ENCODE results near the gene INPP5J. TPM values are rescaled to one million over a fixed set of nuclear protein-coding genes. Genes with fewer than 3 reads are reported as not detected.
"Not testable (repeated sequence)": the region's sequence is repeated elsewhere in the genome, so short reads cannot be mapped to it uniquely, and the experiment has no call there.

The INPP5J gene, protein sequence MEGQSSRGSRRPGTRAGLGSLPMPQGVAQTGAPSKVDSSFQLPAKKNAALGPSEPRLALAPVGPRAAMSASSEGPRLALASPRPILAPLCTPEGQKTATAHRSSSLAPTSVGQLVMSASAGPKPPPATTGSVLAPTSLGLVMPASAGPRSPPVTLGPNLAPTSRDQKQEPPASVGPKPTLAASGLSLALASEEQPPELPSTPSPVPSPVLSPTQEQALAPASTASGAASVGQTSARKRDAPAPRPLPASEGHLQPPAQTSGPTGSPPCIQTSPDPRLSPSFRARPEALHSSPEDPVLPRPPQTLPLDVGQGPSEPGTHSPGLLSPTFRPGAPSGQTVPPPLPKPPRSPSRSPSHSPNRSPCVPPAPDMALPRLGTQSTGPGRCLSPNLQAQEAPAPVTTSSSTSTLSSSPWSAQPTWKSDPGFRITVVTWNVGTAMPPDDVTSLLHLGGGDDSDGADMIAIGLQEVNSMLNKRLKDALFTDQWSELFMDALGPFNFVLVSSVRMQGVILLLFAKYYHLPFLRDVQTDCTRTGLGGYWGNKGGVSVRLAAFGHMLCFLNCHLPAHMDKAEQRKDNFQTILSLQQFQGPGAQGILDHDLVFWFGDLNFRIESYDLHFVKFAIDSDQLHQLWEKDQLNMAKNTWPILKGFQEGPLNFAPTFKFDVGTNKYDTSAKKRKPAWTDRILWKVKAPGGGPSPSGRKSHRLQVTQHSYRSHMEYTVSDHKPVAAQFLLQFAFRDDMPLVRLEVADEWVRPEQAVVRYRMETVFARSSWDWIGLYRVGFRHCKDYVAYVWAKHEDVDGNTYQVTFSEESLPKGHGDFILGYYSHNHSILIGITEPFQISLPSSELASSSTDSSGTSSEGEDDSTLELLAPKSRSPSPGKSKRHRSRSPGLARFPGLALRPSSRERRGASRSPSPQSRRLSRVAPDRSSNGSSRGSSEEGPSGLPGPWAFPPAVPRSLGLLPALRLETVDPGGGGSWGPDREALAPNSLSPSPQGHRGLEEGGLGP
- total RNA-seq, result not detected
- polyA plus RNA-seq, result under 1 TPM in 1 of 4 donors, not detected in 3; 0.47 TPM

DNA sequence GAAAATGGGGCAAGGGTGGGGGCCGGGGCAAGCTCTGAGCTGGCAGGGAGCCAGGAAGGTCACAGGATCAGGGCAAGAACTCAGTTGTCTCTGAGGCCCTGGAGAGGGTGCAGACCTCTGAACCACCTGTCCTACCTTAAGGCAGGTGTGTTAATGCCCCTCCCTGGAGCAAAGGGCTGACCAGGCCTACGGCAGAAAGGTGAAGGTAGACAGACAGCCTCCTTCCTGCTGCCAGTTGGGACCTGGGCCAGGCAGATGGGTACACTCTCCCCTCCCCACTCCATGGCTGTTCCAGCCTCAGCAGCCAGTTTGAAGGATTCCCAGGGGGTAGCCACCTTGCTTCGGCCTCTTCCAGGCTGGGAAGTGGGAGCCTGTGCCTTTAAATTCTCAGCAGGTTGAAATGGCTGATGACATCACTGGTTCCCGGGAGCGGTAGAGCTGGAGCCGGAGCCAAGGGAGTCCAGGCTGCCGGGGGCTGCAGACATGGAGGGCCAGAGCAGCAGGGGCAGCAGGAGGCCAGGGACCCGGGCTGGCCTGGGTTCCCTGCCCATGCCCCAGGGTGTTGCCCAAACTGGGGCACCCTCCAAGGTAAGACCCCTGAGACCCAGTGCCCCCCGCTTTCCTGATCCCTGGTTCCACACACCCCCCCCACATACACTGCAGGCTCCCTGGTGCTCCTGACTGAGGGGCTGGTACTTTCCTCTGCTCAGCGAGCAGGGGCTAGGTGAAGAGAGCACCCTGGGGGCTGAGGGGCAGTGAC lies at the start of gene INPP5J:
Gene INPP5J (plus strand): TSS at position 435 of the 760 bp plus-strand sequence. CDS start 49 bp downstream, at position 484.
- Histone ChIP-seq H3K27me3 (ENCODE audit: control insufficient read depth, insufficient read depth, low read length) (no peaks in the 10 kb centered on the region), H3K27ac (ENCODE audit: insufficient read depth, low read length, poor library complexity, severe bottlenecking) (no peak within 1 kb of the TSS), H3K9me3 (ENCODE audit: control insufficient read depth in 2 of 2, low read length in 2 of 2) (no peaks in the 10 kb centered on the region), H3K36me3 (ENCODE audit: control insufficient read depth, insufficient read depth, low read length) (no peaks in the 10 kb centered on the region), H3K4me1 (ENCODE audit: control insufficient read depth, insufficient read depth, low read length, poor library complexity, severe bottlenecking) (no peaks in the 10 kb centered on the region), H3K4me3 (ENCODE audit: low read depth, low read length) (no peak within 1 kb of the TSS)
- no peaks in the 10 kb centered on the region for H3K36me3 Mint-ChIP-seq
- peaks cover 10% of the 10 kb centered on the region for H3K27me3 Mint-ChIP-seq
- H3K9me3 Mint-ChIP-seq, result no peaks in the 10 kb centered on the region
- peak within 1 kb of the TSS in 1 of 3 donors; percentile 1 for H3K27ac Mint-ChIP-seq
- ATAC-seq (ENCODE audit: low read depth in 2 of 2) (no peak), DNase-seq (no peak)
- no peak within 1 kb of the TSS for H3K4me3 Mint-ChIP-seq
- H3K4me1 Mint-ChIP-seq, result peaks cover 0 to 7% (median 1%) of the 10 kb centered on the region in 4 donors

DNA sequence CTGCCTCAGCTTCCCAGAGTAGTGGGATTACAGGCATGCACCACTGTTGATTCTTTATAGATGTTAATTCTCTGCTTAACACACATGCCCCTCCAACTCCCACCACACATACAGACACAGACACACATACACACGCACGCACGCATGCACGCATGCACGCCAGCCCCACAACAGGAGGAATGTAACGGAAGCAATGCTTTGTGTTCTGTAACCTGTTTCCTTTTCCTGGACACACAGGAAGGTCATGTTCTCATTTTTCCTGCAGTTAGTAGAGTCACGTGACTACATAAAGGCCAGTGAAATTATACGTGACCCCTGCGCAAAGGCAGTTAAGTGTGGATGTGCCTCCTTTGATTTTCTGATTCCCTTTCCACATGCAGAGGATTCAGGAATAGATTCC lies 49.6 kb upstream of the INPP5J start:
- not testable (repeated sequence) for DNase-seq; H3K27ac ChIP-seq (ENCODE audit: insufficient read depth, low read length, poor library complexity, severe bottlenecking); H3K4me3 Mint-ChIP-seq; H3K9me3 Mint-ChIP-seq; H3K36me3 Mint-ChIP-seq; H3K4me3 ChIP-seq (ENCODE audit: low read depth, low read length); H3K4me1 Mint-ChIP-seq; H3K27me3 ChIP-seq (ENCODE audit: control insufficient read depth, insufficient read depth, low read length); H3K36me3 ChIP-seq (ENCODE audit: control insufficient read depth, insufficient read depth, low read length); H3K27ac Mint-ChIP-seq; H3K9me3 ChIP-seq (ENCODE audit: control insufficient read depth in 2 of 2, low read length in 2 of 2); H3K27me3 Mint-ChIP-seq; H3K4me1 ChIP-seq (ENCODE audit: control insufficient read depth, insufficient read depth, low read length, poor library complexity, severe bottlenecking); ATAC-seq (ENCODE audit: low read depth in 2 of 2)

DNA sequence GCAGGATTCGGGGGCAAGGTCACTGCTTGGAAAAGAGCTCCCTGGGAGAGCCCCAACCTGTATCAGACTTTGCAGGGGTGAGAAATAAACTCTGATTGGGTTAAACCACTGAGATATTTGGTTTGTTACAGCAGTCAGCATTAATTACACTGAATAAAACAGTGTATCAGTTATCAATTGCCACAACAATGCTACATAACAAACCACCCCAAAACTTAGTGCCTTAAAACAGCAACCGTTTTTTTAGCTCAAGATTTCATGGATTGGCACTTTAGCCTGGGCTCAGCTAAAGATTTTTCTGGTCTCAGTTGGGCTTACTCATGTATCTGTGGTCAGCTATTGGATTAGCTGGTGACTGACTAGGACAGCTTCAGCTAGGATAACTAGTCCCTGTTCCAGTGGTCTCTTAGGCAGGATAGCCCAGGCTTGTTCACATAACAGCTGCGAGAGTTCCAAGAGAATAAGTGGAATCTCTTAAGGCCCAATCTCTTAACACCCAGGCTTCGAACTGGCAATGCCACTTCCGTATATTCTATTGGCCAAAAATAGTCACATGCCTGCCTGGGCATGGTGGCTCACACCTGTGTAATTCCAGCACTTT lies 49.1 kb upstream of the INPP5J start:
- H3K27me3 Mint-ChIP-seq; H3K9me3 ChIP-seq (ENCODE audit: control insufficient read depth in 2 of 2, low read length in 2 of 2); H3K4me1 ChIP-seq (ENCODE audit: control insufficient read depth, insufficient read depth, low read length, poor library complexity, severe bottlenecking); H3K27ac Mint-ChIP-seq; H3K4me3 ChIP-seq (ENCODE audit: low read depth, low read length); ATAC-seq (ENCODE audit: low read depth in 2 of 2); H3K4me3 Mint-ChIP-seq; H3K9me3 Mint-ChIP-seq; H3K4me1 Mint-ChIP-seq; H3K27ac ChIP-seq (ENCODE audit: insufficient read depth, low read length, poor library complexity, severe bottlenecking); DNase-seq; H3K36me3 Mint-ChIP-seq; H3K27me3 ChIP-seq (ENCODE audit: control insufficient read depth, insufficient read depth, low read length); H3K36me3 ChIP-seq (ENCODE audit: control insufficient read depth, insufficient read depth, low read length): not testable (repeated sequence)

DNA sequence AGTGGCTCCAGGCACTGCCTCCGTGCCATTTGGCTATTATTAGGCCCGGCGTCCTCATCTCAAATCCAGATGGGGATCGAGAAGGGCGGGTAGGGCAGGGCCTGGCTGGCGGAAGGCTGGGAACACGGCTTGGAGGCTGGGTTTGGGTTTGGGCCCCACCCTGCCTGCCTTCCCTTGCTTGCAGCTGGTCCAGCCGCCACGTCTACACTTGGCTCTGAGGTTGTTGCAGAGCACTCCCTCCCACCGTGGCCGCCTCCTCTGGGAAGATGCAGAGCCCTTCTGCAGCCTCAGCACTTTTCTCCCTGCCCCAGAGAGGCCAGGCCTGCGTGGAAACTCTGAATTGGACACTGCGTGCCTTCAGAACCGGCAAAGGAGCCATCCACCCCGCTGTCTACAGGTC lies 46.8 kb upstream of the INPP5J start:
- Mint-ChIP-seq H3K36me3 (no peaks in the 10 kb centered on the region), H3K27me3 (peaks cover 5% of the 10 kb centered on the region), H3K27ac (no peak overlapping the region), H3K9me3 (no peaks in the 10 kb centered on the region), H3K4me3 (no peak overlapping the region), H3K4me1 (peaks cover 0 to 7% (median 2%) of the 10 kb centered on the region in 4 donors)
- no peaks in the 10 kb centered on the region for H3K9me3 ChIP-seq (ENCODE audit: control insufficient read depth in 2 of 2, low read length in 2 of 2)
- no peaks in the 10 kb centered on the region for H3K36me3 ChIP-seq (ENCODE audit: control insufficient read depth, insufficient read depth, low read length)
- H3K27me3 ChIP-seq (ENCODE audit: control insufficient read depth, insufficient read depth, low read length), result no peaks in the 10 kb centered on the region
- ATAC-seq (ENCODE audit: low read depth in 2 of 2) (no peak), DNase-seq (no peak)
- H3K4me1 ChIP-seq (ENCODE audit: control insufficient read depth, insufficient read depth, low read length, poor library complexity, severe bottlenecking), result peaks cover 6% of the 10 kb centered on the region
- H3K27ac ChIP-seq (ENCODE audit: insufficient read depth, low read length, poor library complexity, severe bottlenecking), result no peak overlapping the region
- H3K4me3 ChIP-seq (ENCODE audit: low read depth, low read length), result no peak overlapping the region

DNA sequence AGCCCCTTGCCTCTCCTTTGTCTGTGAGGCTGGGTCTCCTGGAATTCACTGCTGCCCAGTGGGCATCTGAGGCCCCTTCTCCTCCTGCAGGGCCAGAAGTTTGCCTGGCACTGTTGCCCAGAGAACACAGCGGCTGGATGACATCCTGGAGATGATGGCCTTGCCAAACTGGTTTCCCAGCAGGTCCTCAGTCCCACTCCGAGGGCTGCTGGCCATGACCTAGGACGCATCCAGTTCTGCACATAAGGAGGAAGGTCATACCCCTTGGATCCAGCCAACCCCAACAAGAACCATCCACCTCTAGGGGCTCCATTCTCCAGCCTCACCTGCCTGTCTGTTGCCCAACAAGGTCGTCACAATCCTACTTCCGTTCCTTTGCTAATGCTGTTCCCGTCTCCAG lies 45.1 kb upstream of the INPP5J start:
- no peaks in the 10 kb centered on the region for H3K9me3 ChIP-seq (ENCODE audit: control insufficient read depth in 2 of 2, low read length in 2 of 2)
- Mint-ChIP-seq H3K9me3 (no peaks in the 10 kb centered on the region), H3K27me3 (peaks cover 5% of the 10 kb centered on the region), H3K4me1 (peaks cover 0 to 24% (median 10%) of the 10 kb centered on the region in 4 donors), H3K36me3 (no peaks in the 10 kb centered on the region), H3K4me3 (no peak overlapping the region), H3K27ac (no peak overlapping the region)
- no peak overlapping the region for H3K4me3 ChIP-seq (ENCODE audit: low read depth, low read length)
- H3K27ac ChIP-seq (ENCODE audit: insufficient read depth, low read length, poor library complexity, severe bottlenecking), result no peak overlapping the region
- DNase-seq (no peak), ATAC-seq (ENCODE audit: low read depth in 2 of 2) (no peak)
- H3K36me3 ChIP-seq (ENCODE audit: control insufficient read depth, insufficient read depth, low read length), result no peaks in the 10 kb centered on the region
- H3K27me3 ChIP-seq (ENCODE audit: control insufficient read depth, insufficient read depth, low read length), result no peaks in the 10 kb centered on the region
- peaks cover 23% of the 10 kb centered on the region for H3K4me1 ChIP-seq (ENCODE audit: control insufficient read depth, insufficient read depth, low read length, poor library complexity, severe bottlenecking)

DNA sequence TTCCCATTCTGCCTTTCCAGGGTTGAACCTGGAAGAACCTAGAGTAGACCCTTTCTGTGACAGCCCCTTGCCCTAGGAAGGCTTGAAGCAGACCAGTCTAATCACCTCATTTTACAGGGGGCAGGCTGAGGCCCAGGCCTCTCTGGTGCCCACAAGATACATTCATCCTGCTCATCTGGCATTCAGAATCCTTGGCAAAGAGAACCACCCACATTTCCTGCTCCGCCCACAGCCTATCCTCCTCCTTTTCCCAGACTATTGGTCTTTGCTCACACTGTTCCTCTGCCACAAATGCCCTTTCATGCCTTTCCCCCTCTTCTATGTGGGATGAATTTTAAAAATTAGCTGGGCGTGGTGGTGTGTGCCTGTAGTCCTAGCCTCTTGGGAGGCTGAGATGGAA lies 44.4 kb upstream of the INPP5J start:
- not testable (repeated sequence) for H3K27me3 ChIP-seq (ENCODE audit: control insufficient read depth, insufficient read depth, low read length); DNase-seq; H3K27ac Mint-ChIP-seq; H3K4me3 ChIP-seq (ENCODE audit: low read depth, low read length); ATAC-seq (ENCODE audit: low read depth in 2 of 2); H3K27me3 Mint-ChIP-seq; H3K36me3 Mint-ChIP-seq; H3K36me3 ChIP-seq (ENCODE audit: control insufficient read depth, insufficient read depth, low read length); H3K9me3 ChIP-seq (ENCODE audit: control insufficient read depth in 2 of 2, low read length in 2 of 2); H3K9me3 Mint-ChIP-seq; H3K27ac ChIP-seq (ENCODE audit: insufficient read depth, low read length, poor library complexity, severe bottlenecking)
- peaks cover 26% of the 10 kb centered on the region for H3K4me1 ChIP-seq (ENCODE audit: control insufficient read depth, insufficient read depth, low read length, poor library complexity, severe bottlenecking)
- Mint-ChIP-seq H3K4me3 (peak overlapping the region in 1 of 4 donors; percentile 61), H3K4me1 (peaks cover 0 to 30% (median 10%) of the 10 kb centered on the region in 4 donors)

DNA sequence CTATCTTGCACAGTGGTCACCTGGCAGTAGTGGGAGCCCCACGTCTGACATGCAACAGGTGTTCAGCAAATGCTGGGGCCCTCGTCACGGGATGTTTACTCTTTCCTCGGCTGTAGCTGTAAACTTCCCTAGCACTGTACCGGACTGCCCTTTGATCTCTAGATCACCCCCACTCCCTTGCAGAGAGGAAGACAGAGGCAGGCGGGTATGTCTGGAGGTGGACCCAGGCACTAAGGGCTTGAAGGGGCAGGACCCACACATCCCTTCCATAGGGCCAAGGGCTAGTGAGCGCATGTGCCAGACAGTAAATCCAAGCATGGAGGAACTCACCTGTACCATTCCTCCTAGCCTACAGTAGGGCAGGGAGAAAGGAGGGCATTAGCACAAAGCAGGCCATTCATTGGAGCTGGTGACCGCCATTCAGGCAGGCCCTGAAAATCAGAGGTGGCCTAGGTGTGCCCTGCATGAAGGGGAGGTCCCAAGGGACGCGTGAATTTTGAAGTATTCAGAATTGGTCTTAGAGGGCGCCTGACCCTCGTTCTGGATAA lies 43.6 kb upstream of the INPP5J start:
- H3K9me3 Mint-ChIP-seq, result no peaks in the 10 kb centered on the region
- peaks cover 5% of the 10 kb centered on the region for H3K27me3 Mint-ChIP-seq
- H3K9me3 ChIP-seq (ENCODE audit: control insufficient read depth in 2 of 2, low read length in 2 of 2), result no peaks in the 10 kb centered on the region
- ATAC-seq (ENCODE audit: low read depth in 2 of 2) (no peak), DNase-seq (no peak)
- no peaks in the 10 kb centered on the region for H3K36me3 ChIP-seq (ENCODE audit: control insufficient read depth, insufficient read depth, low read length)
- peak overlapping the region in 2 of 4 donors; percentile 12 to 89 for H3K4me3 Mint-ChIP-seq
- no peak overlapping the region for H3K4me3 ChIP-seq (ENCODE audit: low read depth, low read length)
- no peak overlapping the region for H3K27ac Mint-ChIP-seq
- H3K4me1 Mint-ChIP-seq, result peaks cover 0 to 38% (median 13%) of the 10 kb centered on the region in 4 donors
- H3K4me1 ChIP-seq (ENCODE audit: control insufficient read depth, insufficient read depth, low read length, poor library complexity, severe bottlenecking), result peaks cover 28% of the 10 kb centered on the region
- H3K36me3 Mint-ChIP-seq, result no peaks in the 10 kb centered on the region
- H3K27ac ChIP-seq (ENCODE audit: insufficient read depth, low read length, poor library complexity, severe bottlenecking), result no peak overlapping the region
- H3K27me3 ChIP-seq (ENCODE audit: control insufficient read depth, insufficient read depth, low read length), result no peaks in the 10 kb centered on the region
